Stimulated activated CD8-positive, alpha-beta memory T cell treated with anti-CD3 and anti-CD28 coated beads, Interleukin-15, amount 100 ng/mL, for 4 hours (primary cell): Measurements from ENCODE around the gene PIP4K2A.
A peak's percentile ranks its signal among the peaks of the same experiment; 100 is the strongest.

Source experiments
- DNase-seq, 2 donors: peaks; one replicate each; pipeline ENCODE4 v3.0.0-alpha.2; 2020; ENCODE audit warnings: low read depth in 2 of 2

Gene PIP4K2A

DNA sequence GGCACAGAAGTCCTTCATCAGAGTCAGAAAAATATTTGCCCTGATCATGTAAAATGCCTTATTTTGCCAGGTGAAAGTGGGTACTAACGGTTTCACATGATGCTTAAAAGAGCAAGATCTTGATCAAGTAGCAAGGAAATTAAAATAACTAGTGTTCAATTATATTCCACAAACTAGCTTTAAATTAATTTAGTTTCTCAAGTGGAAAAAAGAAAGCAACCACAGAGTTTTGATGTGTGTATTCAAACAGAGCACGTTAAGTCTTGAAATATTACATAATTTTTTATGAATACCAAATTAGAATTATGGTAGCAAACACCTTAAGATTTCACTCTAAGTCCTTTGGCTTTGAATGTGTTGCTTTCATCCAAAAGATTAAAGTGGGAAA is 47.3 kb downstream of the PIP4K2A start:
- no peak for DNase-seq

DNA sequence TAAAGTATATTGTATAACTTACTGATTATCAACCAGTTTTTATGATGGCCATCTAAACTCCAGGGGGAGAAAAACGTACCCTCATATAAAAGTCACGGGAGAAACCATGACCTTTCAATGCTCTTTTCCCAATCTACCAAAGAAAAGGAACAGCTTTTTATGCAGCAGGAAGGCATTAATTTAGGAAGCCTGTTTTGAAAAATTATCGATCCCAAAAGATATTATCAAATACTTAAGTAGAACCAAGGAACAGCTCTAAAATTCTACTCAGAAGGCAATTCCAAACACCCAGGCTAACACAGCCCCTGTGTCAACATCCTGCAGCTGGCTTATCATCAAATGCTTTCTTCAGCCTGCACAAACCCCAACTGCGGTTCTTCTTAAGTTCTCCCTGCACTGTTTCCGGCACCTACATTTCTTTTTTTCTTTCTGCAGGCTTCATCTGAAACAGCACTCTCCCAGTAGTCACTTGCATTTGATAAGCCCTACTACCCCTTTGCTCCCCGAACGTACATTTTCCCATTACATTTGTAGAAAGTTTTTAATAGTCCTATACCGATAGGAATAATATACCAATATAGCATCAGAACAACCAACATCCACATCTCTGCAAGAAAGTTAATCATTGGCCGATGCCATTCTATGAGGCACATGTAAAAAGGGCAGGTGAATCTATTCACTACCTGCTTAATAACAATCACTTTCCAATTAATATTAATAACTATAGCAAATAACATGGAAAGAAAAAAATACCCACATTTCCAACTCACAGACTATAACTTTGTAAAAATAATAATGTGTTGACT is 47.9 kb downstream of the PIP4K2A start:
- no peak for DNase-seq

DNA sequence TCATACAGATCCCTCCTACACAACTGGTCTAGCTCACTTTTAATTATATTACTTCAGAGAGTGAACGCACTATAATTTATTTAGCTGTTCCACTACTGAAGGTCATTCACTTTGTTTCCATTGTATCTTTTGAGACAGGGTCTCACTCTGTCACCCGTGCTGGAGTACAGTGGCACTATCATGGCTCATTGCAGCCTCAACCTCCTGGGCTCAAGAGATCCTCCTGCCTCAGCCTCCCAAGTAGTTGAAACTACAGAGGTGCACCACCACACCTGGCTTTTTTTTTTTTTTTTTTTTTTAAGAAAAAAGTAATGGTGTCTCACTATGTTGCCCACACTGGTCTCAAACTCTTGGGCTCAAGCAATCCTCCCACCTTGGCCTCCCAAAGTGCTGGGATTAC is 49.0 kb downstream of the PIP4K2A start:
- no peak for DNase-seq

DNA sequence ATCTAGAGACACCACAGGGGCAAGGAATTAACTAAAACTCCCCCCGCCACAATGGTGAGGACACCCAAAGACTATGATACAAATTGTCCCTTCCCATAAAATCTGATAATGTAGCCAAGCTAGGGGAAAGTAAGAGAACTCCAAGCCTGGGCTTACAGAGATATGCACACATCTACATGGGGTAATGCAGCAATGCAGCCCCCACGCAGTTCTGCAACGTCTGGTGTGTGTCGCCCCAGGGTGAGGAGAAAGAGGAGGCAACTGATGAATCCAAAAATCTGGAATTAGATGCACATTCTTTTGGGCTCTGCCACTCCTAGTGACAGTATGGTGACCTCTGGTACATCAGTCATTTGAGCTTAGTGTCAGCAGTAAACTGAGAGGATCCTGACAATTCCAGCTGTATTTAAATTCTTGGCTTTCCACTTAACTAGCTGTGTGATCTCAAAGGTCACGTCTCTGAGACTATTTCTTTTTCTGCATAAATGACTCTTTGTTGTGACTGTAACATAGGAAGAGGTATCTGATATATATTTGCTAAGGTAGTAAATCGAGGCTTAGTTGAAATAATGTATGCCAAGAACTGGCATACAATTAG is 51.5 kb downstream of the PIP4K2A start:
- no peak for DNase-seq

DNA sequence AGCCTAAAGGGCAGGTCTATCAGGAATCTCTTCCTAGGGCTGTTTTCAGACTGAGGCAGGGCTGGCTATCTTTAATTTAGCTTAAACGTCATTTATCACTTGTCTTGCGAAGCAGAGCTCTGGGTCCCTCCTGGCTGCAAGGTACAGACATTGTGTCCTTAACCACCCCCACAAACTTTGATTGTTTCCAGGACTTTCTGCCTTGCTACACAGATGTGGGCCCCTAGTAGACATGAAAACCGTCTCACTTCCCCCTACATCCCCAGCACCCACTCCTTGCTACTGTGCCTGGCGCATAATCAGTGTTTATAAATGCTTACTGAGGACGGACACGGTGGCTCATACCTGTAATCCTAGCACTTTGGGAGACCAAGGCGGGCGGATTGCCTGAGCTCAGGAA is 54.5 kb downstream of the PIP4K2A start:
- DNase-seq = no peak

DNA sequence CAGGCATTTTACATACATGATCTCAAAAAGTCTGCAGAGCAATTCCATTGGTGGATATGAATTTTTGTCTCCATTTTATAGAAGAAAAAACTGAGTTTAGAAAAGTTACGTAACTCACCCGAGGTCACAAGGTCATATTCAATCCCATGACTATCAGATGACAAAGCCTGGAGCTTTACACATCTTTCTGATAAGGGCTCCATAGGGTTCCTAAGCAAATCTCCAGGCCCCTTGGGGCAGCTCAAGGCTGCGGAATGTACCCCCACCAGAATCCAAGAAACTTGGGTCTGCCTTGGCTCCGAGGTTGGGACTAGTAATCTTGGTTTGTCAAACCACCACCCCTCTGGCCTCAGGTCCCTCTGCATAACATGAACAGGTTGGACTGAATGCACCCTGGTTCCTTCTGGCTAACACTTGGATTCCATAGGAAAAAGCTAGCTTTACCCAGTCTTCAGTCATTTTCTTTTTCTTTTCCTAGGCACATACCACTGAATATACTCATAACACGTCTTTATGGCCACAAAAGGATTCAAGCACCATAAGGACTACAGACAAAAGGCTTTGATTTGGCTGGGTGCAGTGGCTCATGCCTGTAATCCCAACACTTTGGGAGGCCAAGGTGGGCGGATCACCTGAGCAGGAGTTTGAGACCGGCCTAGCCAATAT is 55.5 kb downstream of the PIP4K2A start:
- DNase-seq = no peak

DNA sequence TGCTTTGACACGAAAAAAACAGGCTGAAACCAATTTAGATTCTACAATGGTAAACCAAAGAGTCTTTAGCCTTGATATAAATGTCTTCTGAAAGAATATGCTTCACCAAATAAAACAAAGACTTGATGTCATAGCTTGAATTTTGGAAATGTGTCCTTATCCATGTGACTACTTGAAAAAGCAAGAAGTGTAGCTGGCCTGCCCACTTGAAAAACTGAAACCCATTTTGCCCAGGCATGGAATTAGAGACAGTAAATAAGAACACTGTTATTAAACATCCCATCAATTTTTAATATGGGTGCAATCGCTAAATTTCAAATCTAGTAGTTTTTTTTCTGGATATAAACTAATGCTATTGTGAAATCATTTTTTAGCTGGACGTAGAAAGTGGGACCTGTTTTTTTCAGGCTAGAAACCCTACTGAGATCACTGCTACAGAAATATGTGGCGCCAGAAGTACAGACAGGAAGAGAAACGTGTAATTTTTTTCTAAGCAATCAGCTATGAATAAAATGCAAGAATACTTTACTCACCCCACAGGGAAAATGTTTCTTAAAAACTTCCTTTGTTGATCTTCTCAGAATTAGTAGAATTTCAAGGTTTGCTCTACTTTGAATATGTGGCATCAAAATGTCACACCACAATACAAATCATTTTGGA is 56.7 kb downstream of the PIP4K2A start:
- DNase-seq = no peak

DNA sequence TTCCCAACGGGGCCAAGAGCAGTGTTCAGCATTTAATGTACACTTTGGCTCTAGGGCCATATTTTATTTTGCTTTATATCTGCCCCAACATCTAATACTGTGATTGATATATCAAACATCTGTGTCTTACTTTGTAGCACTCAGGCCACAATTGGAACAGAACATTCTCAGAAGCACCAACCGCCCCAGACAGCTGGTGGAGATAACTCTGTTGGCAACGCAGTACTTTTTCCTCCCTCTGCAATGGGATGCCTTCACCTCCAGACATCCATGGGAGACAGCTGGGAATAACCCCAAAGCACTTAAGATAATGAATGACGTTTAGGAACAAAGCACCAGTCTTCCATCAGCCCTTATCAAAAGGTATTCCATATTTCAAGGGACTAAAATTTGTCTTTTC is 57.4 kb downstream of the PIP4K2A start:
- no peak for DNase-seq

DNA sequence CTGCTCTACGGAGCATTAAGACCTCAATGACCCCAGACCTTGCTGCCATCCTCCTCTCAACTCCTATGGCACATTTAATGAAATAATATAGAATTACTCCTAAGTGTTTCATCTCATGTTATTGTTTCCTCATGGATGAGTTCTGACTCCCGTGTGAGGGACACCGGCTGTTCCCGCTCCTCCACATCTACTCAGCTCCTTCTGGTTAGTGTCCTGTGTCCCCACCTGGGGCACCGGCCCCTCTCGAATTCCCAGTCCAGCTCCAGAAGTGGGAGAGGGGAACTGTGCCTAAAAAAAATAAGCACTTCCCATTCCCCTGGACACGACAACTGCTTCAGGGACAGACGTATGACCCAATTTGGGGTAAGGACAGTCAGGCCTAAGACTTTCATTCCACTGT is 58.3 kb downstream of the PIP4K2A start:
- no peak for DNase-seq

DNA sequence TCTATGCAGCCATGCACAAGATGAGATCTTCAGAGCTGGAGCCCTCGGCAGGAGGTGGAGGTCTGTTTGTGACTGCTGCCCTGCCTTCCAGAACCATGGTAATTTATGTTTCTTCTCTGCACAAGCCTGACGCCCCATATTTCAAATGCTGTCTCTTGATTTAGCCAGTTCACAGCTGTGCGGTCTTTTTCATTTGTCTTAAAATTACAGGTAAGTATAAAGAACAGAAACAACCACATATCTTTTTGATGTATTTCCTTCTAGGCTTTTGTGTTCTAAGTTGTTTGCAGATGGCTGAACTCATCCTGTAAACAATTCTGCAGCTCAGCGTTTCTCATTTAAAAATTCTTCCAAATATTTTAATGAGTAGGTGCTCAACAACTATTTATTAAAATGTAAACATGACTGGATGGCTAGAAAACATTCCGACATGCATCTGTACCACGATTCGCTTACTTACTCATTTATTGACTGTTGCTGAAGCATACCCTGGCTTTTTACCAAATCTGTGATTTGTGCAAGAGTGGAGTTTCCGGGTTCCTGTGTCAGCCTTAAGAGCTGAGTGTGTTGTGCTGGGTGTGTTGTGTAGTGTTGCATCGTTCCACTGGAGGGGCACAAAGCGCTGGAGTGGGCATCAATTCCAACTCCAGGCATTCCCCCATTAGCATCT is 58.9 kb downstream of the PIP4K2A start:
- DNase-seq = no peak

DNA sequence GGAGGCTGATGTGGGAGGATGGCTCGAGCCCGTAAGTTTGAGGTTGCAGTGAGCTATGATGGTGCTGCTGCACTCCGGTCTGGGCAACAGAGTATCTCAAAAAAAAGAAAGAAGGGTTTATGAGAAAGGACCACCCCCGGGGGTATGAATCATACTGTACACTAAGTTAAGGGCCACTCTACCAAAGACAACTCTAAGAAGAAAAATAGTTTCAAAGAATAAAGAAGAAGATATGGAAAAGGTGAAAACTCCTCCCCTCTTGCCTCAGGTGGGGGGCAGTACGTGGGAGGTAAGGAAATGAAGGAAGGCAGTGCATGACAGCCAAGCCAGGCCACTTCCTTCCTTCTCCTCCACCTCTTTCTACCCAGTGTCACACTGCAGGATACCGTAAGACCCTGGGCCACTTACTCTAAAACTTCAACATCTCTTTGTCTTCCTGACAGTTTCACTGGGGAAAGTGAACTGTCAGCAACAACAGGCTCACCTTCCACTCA is 61.3 kb downstream of the PIP4K2A start:
- DNase-seq = peak; percentile 37 to 53

DNA sequence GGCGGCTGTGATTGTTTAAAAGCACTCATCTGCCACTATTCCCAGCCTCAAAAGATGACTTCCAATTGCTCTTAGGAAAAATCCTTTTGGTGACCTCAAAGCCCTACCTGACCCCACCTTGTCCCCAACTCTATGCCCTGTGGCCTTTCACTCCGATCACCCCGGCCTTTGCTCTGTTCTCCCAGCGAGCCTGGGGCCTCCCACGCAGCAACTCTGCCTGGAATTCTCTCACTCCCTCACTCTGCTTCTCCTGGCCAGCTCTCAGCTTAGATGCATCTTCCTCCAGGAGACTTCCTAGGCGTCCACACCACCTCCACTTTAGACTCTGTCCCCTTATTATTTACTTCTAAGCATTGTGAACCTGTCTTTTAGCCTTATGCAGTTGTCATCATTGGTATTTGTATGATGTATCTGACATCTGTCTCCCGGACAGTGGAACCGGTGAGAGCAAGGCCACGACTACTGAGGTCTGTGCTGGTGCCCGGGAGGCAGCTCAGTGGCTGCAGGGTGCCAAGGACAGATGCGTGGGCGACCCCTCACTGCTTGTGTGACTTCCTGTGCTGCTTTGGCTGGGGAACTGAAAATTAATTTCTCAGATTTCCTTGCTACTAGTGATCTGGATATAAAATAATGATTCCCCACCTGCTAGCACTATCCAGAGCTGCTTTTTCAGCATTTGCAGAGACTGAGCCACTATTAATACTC is 63.0 kb downstream of the PIP4K2A start:
- no peak for DNase-seq

DNA sequence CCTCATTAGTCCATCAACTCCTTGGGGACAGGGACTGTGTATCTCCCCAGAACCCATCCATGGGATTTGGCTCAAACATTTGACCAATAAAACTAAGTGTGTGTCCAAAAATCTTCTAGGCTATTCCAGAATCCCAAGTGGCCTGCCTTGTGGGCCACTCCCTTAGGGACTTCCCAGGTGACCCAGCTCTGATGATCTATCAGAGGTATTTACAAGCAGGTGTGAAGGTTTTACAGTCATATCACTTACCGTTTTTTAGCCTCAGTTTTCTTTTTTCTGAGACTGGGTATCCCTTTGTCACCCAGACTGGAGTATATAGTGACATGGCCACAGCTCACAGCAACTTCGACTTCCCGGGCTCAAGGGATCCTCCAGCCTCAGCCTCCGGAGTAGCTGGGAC is 64.4 kb downstream of the PIP4K2A start:
- DNase-seq = no peak

DNA sequence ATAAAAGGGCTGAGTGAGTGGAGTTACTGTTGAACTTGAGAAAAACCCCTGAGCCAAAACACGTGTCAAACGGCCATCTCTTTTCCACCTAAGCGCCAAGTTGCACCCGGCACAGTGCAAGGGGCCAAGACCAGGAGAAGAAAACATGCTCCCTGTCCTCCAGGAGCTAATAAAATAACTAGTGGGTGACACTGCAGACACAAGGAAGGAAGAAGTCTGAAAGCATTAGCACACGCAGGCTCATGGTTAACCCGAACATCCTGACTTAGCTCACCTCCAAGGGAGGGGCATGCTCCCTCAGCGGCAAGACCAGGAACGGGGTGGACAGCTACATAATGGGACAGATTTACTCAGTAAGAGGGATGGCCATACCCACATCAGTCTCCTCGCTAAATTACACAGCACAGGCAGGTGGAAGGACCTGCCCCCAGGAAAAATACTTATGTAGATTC is 65.0 kb downstream of the PIP4K2A start:
- DNase-seq = no peak

DNA sequence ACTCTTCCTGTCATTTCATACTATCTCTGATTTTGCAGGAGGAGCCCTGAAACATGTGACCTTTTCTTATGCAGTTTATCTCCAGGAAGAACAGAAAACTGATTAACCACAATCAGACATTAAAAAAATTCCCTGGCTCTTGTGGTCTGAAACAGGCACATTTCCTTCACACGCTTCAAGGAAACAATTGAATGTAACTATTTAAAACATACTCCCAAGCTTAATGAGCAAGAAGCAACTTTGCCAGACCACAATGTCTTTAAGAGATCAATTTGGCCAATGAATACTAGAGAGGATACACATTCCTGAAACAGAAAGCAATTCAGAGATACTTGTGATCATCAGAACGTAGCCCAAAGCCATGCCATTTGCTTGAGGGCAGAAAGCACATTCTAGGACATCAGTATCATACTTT is 65.8 kb downstream of the PIP4K2A start:
- no peak for DNase-seq

DNA sequence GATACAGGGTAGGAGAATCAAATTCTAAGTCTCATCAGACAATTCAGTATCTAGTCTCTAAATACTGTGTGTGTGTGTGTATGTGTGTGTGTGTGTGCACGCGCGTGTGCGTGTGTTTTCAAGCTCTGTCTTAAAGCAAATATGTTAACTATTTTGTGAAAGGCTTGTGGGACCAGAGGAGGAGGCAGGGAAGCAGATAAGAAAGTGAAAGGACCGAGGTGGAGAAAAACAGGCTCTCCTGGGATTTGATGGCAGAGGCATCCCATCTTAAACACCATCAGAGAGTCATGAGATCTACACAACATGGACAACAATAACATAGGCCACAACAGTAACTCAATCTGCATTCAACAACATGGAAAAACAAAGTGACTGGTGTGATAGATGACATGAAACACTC is 67.1 kb downstream of the PIP4K2A start:
- DNase-seq = no peak

DNA sequence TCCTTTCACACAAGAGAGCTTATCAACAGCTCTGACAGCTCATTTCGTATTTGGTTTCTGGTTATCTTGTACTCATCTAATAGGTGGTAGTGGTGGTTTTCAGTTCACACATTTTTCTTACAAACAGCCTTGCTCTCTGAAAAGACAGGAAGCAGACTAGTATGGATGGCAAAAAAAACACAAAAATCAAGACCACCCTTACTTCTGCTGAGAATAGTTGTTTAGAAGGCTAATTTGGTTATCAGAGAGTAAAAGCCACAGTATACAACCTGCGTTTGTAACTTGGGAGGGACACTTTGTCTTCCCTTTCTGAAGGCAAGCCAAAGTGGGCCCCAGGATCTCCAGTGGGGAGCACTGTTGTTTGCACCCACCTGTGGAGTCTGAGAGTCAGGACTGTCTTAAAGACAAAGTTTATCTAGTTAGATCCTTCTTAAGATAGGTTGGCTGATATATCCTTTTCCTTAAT is 68.0 kb downstream of the PIP4K2A start:
- no peak for DNase-seq

DNA sequence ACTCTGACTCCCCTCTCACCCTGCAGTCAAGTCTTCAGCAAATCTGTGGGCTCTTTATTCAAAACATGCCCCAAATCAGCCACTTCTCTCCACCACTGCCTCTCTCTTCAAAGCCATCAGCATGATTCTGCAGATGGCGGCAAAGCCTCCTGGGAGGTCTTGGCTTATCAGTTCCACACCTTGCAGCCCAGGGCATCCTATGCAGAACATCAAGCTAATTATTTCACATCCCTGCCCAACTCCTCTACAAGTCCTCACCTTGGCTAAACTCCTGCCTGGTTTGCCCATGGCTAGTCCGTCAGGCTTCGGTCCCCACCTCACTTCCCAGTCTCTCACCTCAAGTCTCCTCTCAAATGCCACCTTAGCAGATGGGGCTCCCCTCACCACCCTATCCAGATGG is 70.2 kb downstream of the PIP4K2A start:
- no peak for DNase-seq

DNA sequence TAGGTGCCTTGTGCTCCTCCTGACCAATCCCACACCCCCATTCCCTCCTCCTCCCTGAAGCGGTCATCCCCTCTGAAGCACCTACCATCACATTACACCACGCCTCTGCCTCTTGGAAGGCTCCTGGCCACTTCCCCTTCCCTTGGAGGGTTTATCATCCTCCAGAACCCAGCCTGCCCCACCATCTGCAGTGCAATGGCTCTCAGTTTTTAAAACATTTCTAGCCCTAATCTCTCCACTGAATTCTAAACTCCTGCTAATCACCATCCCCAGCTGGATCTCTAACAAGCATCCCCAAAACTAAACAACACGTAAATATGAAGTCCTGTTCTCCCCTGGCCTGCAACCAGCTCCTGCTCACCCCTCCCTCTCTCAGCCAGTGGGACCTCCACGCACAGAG is 70.6 kb downstream of the PIP4K2A start:
- DNase-seq = no peak

DNA sequence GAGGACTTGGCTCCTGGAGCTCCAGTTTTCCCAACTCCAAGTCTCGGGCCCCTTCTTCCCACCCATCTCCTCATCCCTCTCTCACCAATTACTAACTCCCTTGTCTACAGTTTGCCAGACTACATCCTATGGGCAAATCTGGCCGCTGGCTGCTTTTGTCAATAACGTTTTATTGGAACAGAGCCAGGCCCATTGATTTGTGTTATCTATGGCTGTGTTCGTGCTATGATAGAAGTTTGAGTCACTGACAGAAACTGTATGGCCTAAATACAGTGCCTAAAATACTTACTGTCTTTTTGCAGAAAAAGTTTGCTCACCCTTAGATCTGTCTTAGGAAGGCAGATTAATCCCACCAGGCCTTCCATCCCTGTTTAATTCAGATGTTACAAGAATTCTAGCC is 71.3 kb downstream of the PIP4K2A start:
- no peak for DNase-seq

DNA sequence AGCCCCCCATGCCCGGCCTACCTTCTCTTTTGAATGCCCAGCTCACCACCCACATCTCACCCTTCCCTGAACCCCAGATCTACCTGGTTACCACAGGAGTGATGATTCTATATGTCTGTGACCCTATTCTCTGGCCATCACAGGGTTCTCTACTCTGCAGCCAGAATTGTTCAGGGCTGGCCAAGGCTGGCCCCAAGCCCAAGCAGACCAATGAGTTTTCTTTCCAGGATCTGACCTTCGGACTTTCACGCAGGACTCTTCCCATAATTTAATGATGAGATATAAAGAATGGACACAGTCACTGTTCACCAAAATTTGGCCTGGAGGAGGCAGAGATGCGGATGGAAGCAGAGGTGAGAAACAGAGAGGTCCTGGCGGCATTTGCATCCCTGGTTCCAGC is 72.6 kb downstream of the PIP4K2A start:
- no peak for DNase-seq
